HFFc6 (cell line): ENCODE results near the gene CNTN5. TPM values are rescaled to one million over a fixed set of nuclear protein-coding genes. Genes with fewer than 3 reads are reported as not detected.
"Not testable (repeated sequence)": the region's sequence is repeated elsewhere in the genome, so short reads cannot be mapped to it uniquely, and the experiment has no call there.

Experiments used
- DNase-seq: peaks from one replicate; pipeline ENCODE4 v3.0.0-alpha.2; 2018
- H3K27ac Mint-ChIP-seq: 2 replicates; pipeline ENCODE4 v1.8.0; 2020; ENCODE audit warnings: mild to moderate bottlenecking, mixed read lengths
- H3K27me3 Mint-ChIP-seq: 2 replicates; pipeline ENCODE4 v1.8.0; 2021; ENCODE audit warnings: mild to moderate bottlenecking, moderate library complexity, mixed read lengths; ENCODE audit not compliant: insufficient read depth
- H3K36me3 Mint-ChIP-seq: 2 replicates; pipeline ENCODE4 v1.8.0; 2021; ENCODE audit warnings: low read depth, mixed read lengths
- H3K4me1 Mint-ChIP-seq: 2 replicates; pipeline ENCODE4 v1.8.0; 2020; ENCODE audit warnings: low read depth, mixed read lengths
- H3K4me3 Mint-ChIP-seq: 2 replicates; pipeline ENCODE4 v1.8.0; 2020; ENCODE audit warnings: mild to moderate bottlenecking, moderate library complexity, mixed read lengths
- H3K9me3 Mint-ChIP-seq: 2 replicates; pipeline ENCODE4 v1.8.0; 2020; ENCODE audit warnings: mild to moderate bottlenecking, mixed read lengths
- CTCF ChIP-seq: fragments of 200-600 bp; sonication (generic); IDR thresholded peaks from 2 replicates; pipeline ENCODE4 v1.5.0; 2021; ENCODE audit warnings: antibody characterized with exemption, mild to moderate bottlenecking
- total RNA-seq, 6 experiments: library from RNA; stranded (reverse); fragmentation: NEBNext Ultra II Directional; extraction: Animal tissue kit (Norgen Biotek cat#: 25700); gene quantifications; 2 replicates in 1 of 6; 3 replicates in 5 of 6; pipeline ENCODE4 v1.2.3, GENCODE V29; 2021

The CNTN5 gene
- total RNA-seq, 6 experiments from 2014 or later, result not detected

GRCh38 chr11:99271527-99271926 lies 250.8 kb downstream of the CNTN5 start:
- Mint-ChIP-seq H3K27ac (no peak overlapping the region), H3K27me3 (no peaks in the 10 kb centered on the region), H3K9me3 (peaks cover 12% of the 10 kb centered on the region), H3K4me3 (no peak overlapping the region), H3K4me1 (no peaks in the 10 kb centered on the region), H3K36me3 (no peaks in the 10 kb centered on the region)
- DNase-seq, result no peak
- no peak for TF ChIP-seq CTCF

GRCh38 chr11:99275521-99275920 lies 254.8 kb downstream of the CNTN5 start:
- no peak for TF ChIP-seq CTCF
- Mint-ChIP-seq H3K4me1 (no peaks in the 10 kb centered on the region), H3K27ac (no peak overlapping the region), H3K4me3 (no peak overlapping the region), H3K36me3 (no peaks in the 10 kb centered on the region), H3K9me3 (peaks cover 14% of the 10 kb centered on the region), H3K27me3 (no peaks in the 10 kb centered on the region)
- DNase-seq, result no peak

GRCh38 chr11:99277281-99277680 lies 256.5 kb downstream of the CNTN5 start:
- no peak for DNase-seq
- peaks cover 16% of the 10 kb centered on the region for H3K9me3 Mint-ChIP-seq
- no peak overlapping the region for H3K27ac Mint-ChIP-seq
- H3K27me3 Mint-ChIP-seq, result no peaks in the 10 kb centered on the region
- TF ChIP-seq CTCF, result no peak
- H3K36me3 Mint-ChIP-seq, result no peaks in the 10 kb centered on the region
- no peaks in the 10 kb centered on the region for H3K4me1 Mint-ChIP-seq
- no peak overlapping the region for H3K4me3 Mint-ChIP-seq

GRCh38 chr11:99279266-99279665 lies 258.5 kb downstream of the CNTN5 start:
- no peaks in the 10 kb centered on the region for H3K36me3 Mint-ChIP-seq
- TF ChIP-seq CTCF, result no peak
- no peak overlapping the region for H3K27ac Mint-ChIP-seq
- no peaks in the 10 kb centered on the region for H3K4me1 Mint-ChIP-seq
- no peak overlapping the region for H3K4me3 Mint-ChIP-seq
- H3K9me3 Mint-ChIP-seq, result peaks cover 27% of the 10 kb centered on the region
- DNase-seq, result no peak
- H3K27me3 Mint-ChIP-seq, result no peaks in the 10 kb centered on the region

- H3K27me3 Mint-ChIP-seq, result no peaks in the 10 kb centered on the region
- H3K9me3 Mint-ChIP-seq, result peaks cover 31% of the 10 kb centered on the region
- no peak for DNase-seq
- H3K4me1 Mint-ChIP-seq, result no peaks in the 10 kb centered on the region
- no peaks in the 10 kb centered on the region for H3K36me3 Mint-ChIP-seq
- no peak overlapping the region for H3K4me3 Mint-ChIP-seq
- no peak for TF ChIP-seq CTCF
- H3K27ac Mint-ChIP-seq, result no peak overlapping the region
Observed at GRCh38 chr11:99281331-99281730, 260.6 kb downstream of the CNTN5 start.

- peaks cover 64% of the 10 kb centered on the region for H3K9me3 Mint-ChIP-seq
- not testable (repeated sequence) for H3K27ac Mint-ChIP-seq, H3K36me3 Mint-ChIP-seq, H3K4me1 Mint-ChIP-seq, DNase-seq, H3K27me3 Mint-ChIP-seq, H3K4me3 Mint-ChIP-seq
Observed at GRCh38 chr11:99297925-99298324, 277.2 kb downstream of the CNTN5 start.
